Articular chondrocyte of knee joint (primary cell): ENCODE measurements around the gene EMC1. TPM values are rescaled to one million over a fixed set of nuclear protein-coding genes. Genes with fewer than 3 reads are reported as not detected.

Experiments
- total RNA-seq: library from RNA; depleted of rRNA; stranded (reverse); fragments of >200 nt; gene quantifications from 2 replicates; pipeline ENCODE4 v1.2.3, GENCODE V29; 2012

Gene EMC1
- total RNA-seq = 53.7 and 54.2 TPM in 2 replicates

DNA sequence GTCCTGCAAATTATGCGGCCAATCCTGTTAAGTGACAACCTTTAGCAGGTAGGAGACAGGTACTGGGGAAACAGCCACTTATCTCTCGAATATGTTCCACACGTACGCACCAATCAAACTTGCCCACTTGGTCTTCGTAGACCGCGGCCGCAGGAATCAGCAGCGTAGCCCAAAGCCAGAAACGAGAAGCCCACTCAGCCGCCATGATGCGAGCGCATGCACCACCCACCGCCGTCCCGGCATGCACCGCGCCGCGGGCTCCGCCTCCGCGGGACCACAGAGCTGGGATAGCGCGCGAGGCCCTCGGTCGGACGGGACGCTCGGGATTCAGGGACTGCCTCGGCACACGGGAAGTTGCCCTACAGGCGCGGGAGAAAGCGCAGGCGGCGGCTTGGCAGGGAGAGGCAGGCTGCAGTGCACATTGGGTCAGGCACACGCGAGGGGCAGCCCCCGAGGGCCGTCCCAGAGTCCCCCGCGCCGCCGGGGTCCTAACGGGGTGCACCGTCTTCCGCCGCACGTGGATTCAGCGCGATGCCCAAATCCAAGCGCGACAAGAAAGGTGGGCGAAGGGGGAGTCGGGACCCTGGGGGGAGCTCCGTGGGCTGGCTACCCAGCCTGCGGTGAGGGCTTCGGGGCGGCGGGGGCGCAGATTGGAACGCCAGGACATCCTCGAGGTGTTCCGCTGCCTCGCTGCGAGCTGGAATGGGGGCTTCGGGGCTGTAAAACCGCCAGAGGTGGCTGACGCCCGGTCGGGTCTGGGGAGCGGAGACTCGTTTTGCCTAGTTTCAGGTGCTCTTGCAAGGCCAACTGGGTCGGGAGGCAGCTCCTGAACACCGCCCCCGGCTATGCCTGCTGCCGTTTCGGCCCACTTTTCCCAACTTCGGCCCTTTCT is at the start of gene EMC1, which contains the start of gene MRTO4:
Gene EMC1, minus strand, starts transcription at position 220 of the 892 bp plus-strand sequence. Its CDS starts 15 bp downstream, at position 205.
Gene MRTO4, plus strand, starts transcription at position 501 of the 892 bp plus-strand sequence. Its CDS starts 31 bp downstream, at position 532.

GRCh38 chr1:19288324-19289241 is 37.3 kb upstream of the EMC1 start, which contains the start of gene AKR7A3:
AKR7A3 (minus strand) TSS chr1:19288770; CDS start chr1:19288709, 61 bp downstream.

GRCh38 chr1:19209990-19210771 is 41.1 kb downstream of the EMC1 start, which contains the start of gene UBR4:
UBR4 (minus strand) TSS chr1:19210266; CDS start chr1:19210248, 18 bp downstream.

Other genes with a start within 250 kb of the EMC1 start
- gene UBR4, start 41.3 kb downstream of the EMC1 start, total RNA-seq = 150 TPM in 2 replicates
- 17.2 and 19.7 TPM in 2 replicates for gene MRTO4, start 281 bp upstream of the EMC1 start, total RNA-seq
- 0.52 and 0.86 TPM in 2 replicates for gene AKR7A3, start 37.2 kb upstream of the EMC1 start, total RNA-seq
- 60.2 and 73.3 TPM in 2 replicates for gene AKR7A2, start 60.6 kb upstream of the EMC1 start, total RNA-seq
- gene SLC66A1, start 60.8 kb upstream of the EMC1 start, total RNA-seq = 16.8 and 17.9 TPM in 2 replicates
- gene CAPZB, start 234.0 kb upstream of the EMC1 start, total RNA-seq = 203 and 216 TPM in 2 replicates